Esophagus squamous epithelium (tissue), 4 donors: ENCODE measurements around the gene NPY4R.
"Not testable (repeated sequence)": the region's sequence is repeated elsewhere in the genome, so short reads cannot be mapped to it uniquely, and the experiment has no call there.

Source experiments
- POLR2A ChIP-seq, 4 donors: fragments of 450-650 bp; IDR thresholded peaks; one replicate each; pipeline ENCODE4 v1.6.1; 2017; ENCODE audit warnings: antibody characterized with exemption in 4 of 4, mild to moderate bottlenecking in 4 of 4, moderate library complexity in 3 of 4
- TF ChIP-seq, protein P1 (sequence below), 6 experiments: fragments of 450-650 bp in 4 of 6; fragments of 200-600 bp in 2 of 6; sonication (generic) in 2 of 6; IDR thresholded peaks; one replicate each; pipeline ENCODE4 v1.5.1; 2016 to 2019; ENCODE audit warnings: antibody characterized with exemption in 6 of 6, mild to moderate bottlenecking in 4 of 6, moderate library complexity in 4 of 6

DNA sequence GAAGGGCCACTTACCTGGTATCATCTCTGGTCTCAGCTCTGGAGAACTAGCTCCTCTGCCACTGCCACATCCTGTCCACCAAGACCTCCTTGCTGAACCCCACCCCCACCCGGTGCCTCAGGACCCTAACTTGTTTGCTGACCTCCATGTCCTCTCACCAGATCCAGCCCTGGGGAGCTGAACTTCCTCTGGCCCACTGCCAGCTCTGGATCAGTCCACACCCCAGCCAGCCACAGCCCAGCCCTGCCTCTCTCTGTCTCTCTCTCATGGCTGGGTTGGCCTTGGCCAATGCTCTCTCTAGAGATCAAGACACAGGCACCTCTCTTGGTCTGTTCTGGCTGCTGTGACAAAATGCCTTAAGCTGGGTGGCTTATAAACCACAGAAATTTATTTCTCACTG lies 14.4 kb downstream of the NPY4R start:
- not testable (repeated sequence) for TF ChIP-seq POLR2A (IDR thresholded peaks at IDR 0.05)
- TF ChIP-seq, protein P1, sequence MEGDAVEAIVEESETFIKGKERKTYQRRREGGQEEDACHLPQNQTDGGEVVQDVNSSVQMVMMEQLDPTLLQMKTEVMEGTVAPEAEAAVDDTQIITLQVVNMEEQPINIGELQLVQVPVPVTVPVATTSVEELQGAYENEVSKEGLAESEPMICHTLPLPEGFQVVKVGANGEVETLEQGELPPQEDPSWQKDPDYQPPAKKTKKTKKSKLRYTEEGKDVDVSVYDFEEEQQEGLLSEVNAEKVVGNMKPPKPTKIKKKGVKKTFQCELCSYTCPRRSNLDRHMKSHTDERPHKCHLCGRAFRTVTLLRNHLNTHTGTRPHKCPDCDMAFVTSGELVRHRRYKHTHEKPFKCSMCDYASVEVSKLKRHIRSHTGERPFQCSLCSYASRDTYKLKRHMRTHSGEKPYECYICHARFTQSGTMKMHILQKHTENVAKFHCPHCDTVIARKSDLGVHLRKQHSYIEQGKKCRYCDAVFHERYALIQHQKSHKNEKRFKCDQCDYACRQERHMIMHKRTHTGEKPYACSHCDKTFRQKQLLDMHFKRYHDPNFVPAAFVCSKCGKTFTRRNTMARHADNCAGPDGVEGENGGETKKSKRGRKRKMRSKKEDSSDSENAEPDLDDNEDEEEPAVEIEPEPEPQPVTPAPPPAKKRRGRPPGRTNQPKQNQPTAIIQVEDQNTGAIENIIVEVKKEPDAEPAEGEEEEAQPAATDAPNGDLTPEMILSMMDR (IDR thresholded peaks at IDR 0.05) = not testable (repeated sequence)
